ENCODE results near the gene F2R. TPM values are rescaled to one million over a fixed set of nuclear protein-coding genes. Genes with fewer than 3 reads are reported as not detected.

Gene F2R
- total and polyA plus RNA-seq, 10 of the 15 experiments (the other 5 are each of a cell fraction or from before 2014, with no cell fraction given): 1.8 to 75.4 (median 8.0) TPM

- WGBS (ENCODE audit: insufficient coverage, insufficient replicate concordance, low lambda C conversion rate, missing lambda C conversion rate): 6% methylated on average over 1 of the region's 1 CpG
- no peak overlapping the region for H3K9ac ChIP-seq (ENCODE audit: control insufficient read depth, insufficient read depth, low read length)
- no TSS peak for BruUV-seq (replicated peaks)
- peaks cover 4% of the 10 kb centered on the region; the same call in 1 of the 3 replicates for H3K9me3 ChIP-seq (replicated peaks; ENCODE audit: control insufficient read depth, insufficient read depth, low read length)
- FAIRE-seq (no peak), DNase-seq (ENCODE audit: low read depth, low spot score) (no peak), ATAC-seq (no peak)
- H3K79me2 ChIP-seq (ENCODE audit: control insufficient read depth, insufficient read depth, low read length): no peaks in the 10 kb centered on the region
- ChIA-PET SMC1A (ENCODE audit: uncharacterized antibody, unreplicated experiment) (interaction anchor here (1.0 to 14.6 kb wide), 4 partner anchors 9 to 51 kb away, joined by 3 to 206 read pairs (median 106); no protein-coding TSS in a partner anchor), CTCF (interaction anchor here (0.6 to 7.7 kb wide), 3 partner anchors 13 to 239 kb away, joined by 3 to 153 read pairs (median 24); no protein-coding TSS in a partner anchor), POLR2A (interaction anchor here (6.2 kb wide), 1 partner anchor 13 kb away, joined by 144 read pairs; no protein-coding TSS in a partner anchor), RAD21 (ENCODE audit: unreplicated experiment) (interaction anchor here (0.8 to 11.7 kb wide), 3 partner anchors 13 to 51 kb away, joined by 3 to 254 read pairs (median 6); no protein-coding TSS in a partner anchor)
- H4K20me1 ChIP-seq (ENCODE audit: control insufficient read depth, insufficient read depth): no peaks in the 10 kb centered on the region
- no peaks in the 10 kb centered on the region for H3K36me3 ChIP-seq (ENCODE audit: control insufficient read depth in 2 of 2, insufficient read depth in 2 of 2, low read length in 1 of 2)
- H2AFZ ChIP-seq (ENCODE audit: control insufficient read depth, low read depth, low read length): no peak overlapping the region
- no peak overlapping the region for H3K4me2 ChIP-seq (ENCODE audit: control insufficient read depth, insufficient read depth)
- intact Hi-C loops (cut with micrococcal nuclease; ENCODE audit: unreplicated experiment) (no loop called here), in situ Hi-C loops (cut with MboI) (no loop called here)
- no peak overlapping the region for H3K27ac ChIP-seq (ENCODE audit: control insufficient read depth, insufficient read depth)
- TF ChIP-seq HDAC2 (IDR thresholded peaks at IDR 0.05): no peak
- no peak for TF ChIP-seq MTA2 (IDR thresholded peaks at IDR 0.05; ENCODE audit: low read depth)
- no peak for TF ChIP-seq RELB (IDR thresholded peaks at IDR 0.05; ENCODE audit: low read depth)
- no peak for TF ChIP-seq JUND (IDR thresholded peaks at IDR 0.05; ENCODE audit: low read depth, low read length)
- no peak for TF ChIP-seq PAX8 (IDR thresholded peaks at IDR 0.05)
- TF ChIP-seq ZBTB40 (IDR thresholded peaks at IDR 0.05; ENCODE audit: borderline replicate concordance): no peak
- H3K27me3 ChIP-seq (replicated peaks in 1 of 2; ENCODE audit: control insufficient read depth in 2 of 2, insufficient read depth in 2 of 2, low read length in 1 of 2): no peaks in the 10 kb centered on the region
- H3K4me3 ChIP-seq: no peak overlapping the region
- H3K4me1 ChIP-seq (ENCODE audit: control insufficient read depth, insufficient read depth, low read length): peaks cover 12% of the 10 kb centered on the region; the same call in 1 of the 2 replicates
These were observed 8.0 kb downstream of the F2R start for GRCh38 chr5:76723906-76724305.
